Bronchial epithelial cell (primary cell): ENCODE measurements around the gene MCOLN3. TPM values are rescaled to one million over a fixed set of nuclear protein-coding genes. Genes with fewer than 3 reads are reported as not detected.
A peak's percentile ranks its signal among the peaks of the same experiment; 100 is the strongest.
"Not testable (repeated sequence)": the region's sequence is repeated elsewhere in the genome, so short reads cannot be mapped to it uniquely, and the experiment has no call there.

Experiments used
- DNase-seq: peaks from one replicate; pipeline ENCODE4 v3.0.0-alpha.2; 2010; ENCODE audit warnings: low read depth
- FAIRE-seq: peaks from 2 replicates; lab custom pipeline; 2011; peaks lifted over from hg19 to GRCh38; lab: Jason Lieb, UNC
- H3K27me3 ChIP-seq: 2 replicates; pipeline ENCODE4 v1.5.1; 2011; ENCODE audit warnings: low read length; ENCODE audit not compliant: control insufficient read depth, insufficient read depth
- H3K36me3 ChIP-seq: 2 replicates; pipeline ENCODE4 v1.5.1; 2011; ENCODE audit warnings: low read length; ENCODE audit not compliant: control insufficient read depth, insufficient read depth
- H3K4me3 ChIP-seq: 2 replicates; pipeline ENCODE4 v1.5.1; 2011; ENCODE audit warnings: mild to moderate bottlenecking, low read depth, low read length, control low read depth
- total RNA-seq: library from RNA; depleted of rRNA; stranded (reverse); fragments of >200 nt; gene quantifications from 2 replicates; pipeline ENCODE4 v1.2.1, GENCODE V29; 2014
- TF ChIP-seq, protein P1 (sequence below): IDR thresholded peaks from 2 replicates; pipeline ENCODE4 v1.5.1; 2011; ENCODE audit warnings: mild to moderate bottlenecking, moderate library complexity, low read length, control low read depth, inconsistent platforms; ENCODE audit not compliant: insufficient read depth, severe bottlenecking

MCOLN3 gene
- total RNA-seq, 1 donor from 2014 or later: 2.4 TPM

DNA sequence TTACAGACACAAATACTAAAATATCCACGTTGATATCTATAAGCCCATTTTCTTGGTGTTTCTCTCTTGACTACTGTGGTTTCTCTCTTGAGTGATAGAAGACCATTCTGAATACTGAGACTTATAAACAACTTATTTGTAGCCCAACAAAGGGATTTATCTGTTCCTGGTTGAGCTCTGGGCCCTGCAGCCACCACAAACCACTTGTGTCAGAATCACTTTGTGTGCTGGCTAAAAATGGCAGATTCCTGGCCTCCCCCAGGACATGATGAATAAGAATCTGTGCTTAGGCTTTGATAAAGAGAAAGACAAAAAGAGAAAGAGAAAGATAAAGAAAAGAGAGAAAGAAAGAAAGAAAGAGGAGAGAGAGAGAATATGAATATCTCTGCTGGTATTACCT, 32.5 kb downstream of the MCOLN3 start:
- Histone ChIP-seq H3K4me3 (no peak overlapping the region), H3K36me3 (no peaks in the 10 kb centered on the region), H3K27me3 (no peaks in the 10 kb centered on the region)
- TF ChIP-seq, protein P1, sequence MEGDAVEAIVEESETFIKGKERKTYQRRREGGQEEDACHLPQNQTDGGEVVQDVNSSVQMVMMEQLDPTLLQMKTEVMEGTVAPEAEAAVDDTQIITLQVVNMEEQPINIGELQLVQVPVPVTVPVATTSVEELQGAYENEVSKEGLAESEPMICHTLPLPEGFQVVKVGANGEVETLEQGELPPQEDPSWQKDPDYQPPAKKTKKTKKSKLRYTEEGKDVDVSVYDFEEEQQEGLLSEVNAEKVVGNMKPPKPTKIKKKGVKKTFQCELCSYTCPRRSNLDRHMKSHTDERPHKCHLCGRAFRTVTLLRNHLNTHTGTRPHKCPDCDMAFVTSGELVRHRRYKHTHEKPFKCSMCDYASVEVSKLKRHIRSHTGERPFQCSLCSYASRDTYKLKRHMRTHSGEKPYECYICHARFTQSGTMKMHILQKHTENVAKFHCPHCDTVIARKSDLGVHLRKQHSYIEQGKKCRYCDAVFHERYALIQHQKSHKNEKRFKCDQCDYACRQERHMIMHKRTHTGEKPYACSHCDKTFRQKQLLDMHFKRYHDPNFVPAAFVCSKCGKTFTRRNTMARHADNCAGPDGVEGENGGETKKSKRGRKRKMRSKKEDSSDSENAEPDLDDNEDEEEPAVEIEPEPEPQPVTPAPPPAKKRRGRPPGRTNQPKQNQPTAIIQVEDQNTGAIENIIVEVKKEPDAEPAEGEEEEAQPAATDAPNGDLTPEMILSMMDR: no peak
- no peak for FAIRE-seq
- DNase-seq: no peak

DNA sequence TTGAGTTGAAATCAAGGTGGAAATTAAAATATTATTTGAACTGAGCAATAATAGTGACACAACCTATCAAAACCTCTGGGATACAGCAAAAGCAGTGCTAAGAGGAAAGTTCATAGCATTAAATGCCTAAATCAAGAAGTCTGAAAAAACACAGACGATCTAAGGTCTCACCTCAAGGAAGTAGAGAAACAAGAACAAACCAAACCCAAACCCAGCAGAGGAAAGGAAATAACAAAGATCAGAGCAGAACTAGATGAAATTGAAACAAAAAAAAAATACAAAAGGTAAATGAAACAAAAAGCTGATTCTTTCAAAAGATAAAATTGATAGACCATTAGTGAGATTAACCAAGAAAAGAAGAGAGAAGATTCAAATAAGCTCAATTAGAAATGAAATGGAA, 42.7 kb downstream of the MCOLN3 start:
- not testable (repeated sequence) for FAIRE-seq, DNase-seq, H3K27me3 ChIP-seq

DNA sequence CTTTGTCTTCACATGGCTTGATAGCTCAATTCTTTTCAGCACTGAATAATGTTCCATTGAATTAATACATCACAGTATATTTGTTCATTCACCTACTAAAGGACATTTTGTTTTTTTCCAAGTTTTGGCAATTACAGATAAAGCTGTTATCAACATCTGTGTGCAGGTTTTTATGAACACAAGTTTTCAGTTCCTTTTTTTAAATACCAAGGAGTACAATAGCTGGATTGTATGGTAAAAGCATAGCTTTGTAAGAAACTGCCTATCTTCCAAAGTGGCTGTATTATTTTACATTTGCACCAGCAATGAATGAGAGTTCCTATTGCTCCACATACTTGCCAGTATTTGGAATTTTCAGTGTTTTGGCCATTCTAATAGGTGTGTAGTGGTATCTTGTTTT, 46.6 kb downstream of the MCOLN3 start:
- FAIRE-seq (no peak), DNase-seq (no peak)
- Histone ChIP-seq H3K4me3 (no peak overlapping the region), H3K27me3 (peaks cover 8% of the 10 kb centered on the region), H3K36me3 (no peaks in the 10 kb centered on the region)
- TF ChIP-seq, protein P1: no peak

More for the DNA sequence above, 42.7 kb downstream of the MCOLN3 start:
- H3K36me3 ChIP-seq, H3K4me3 ChIP-seq: not testable (repeated sequence)

DNA sequence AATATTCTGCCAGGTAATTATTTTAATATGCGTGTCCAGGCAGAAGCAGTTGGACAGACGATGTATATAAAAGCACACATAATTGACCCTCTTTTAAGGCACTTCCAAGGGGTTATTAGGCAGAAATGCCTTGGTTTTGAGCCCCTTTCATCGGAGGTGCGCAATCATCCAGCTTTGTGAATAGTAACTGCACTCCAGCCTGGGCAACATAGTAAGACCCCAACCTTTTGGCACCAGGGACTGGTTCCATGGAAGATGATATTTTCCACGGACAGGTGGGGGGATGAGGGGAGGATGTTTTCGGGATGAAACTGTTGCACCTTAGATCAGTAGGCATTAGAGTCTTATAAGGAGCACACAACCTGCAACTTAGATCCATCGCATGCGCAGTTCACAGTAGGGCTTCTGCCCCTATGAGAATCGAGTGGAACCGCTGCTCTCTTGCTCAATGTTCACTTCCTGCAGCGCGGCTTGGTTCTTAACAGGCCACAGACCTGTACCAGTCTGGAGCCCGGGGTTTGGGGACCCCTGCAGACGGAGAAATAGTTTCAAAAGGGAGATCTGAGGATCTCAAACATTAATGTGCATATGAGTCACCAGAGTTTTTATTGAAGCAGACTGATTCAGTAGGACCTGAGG, 49.5 kb downstream of the MCOLN3 start:
- TF ChIP-seq, protein P1: no peak
- H3K4me3 ChIP-seq: no peak overlapping the region
- no peak for FAIRE-seq
- no peaks in the 10 kb centered on the region for H3K36me3 ChIP-seq
- H3K27me3 ChIP-seq: peaks cover 8% of the 10 kb centered on the region
- DNase-seq: no peak

DNA sequence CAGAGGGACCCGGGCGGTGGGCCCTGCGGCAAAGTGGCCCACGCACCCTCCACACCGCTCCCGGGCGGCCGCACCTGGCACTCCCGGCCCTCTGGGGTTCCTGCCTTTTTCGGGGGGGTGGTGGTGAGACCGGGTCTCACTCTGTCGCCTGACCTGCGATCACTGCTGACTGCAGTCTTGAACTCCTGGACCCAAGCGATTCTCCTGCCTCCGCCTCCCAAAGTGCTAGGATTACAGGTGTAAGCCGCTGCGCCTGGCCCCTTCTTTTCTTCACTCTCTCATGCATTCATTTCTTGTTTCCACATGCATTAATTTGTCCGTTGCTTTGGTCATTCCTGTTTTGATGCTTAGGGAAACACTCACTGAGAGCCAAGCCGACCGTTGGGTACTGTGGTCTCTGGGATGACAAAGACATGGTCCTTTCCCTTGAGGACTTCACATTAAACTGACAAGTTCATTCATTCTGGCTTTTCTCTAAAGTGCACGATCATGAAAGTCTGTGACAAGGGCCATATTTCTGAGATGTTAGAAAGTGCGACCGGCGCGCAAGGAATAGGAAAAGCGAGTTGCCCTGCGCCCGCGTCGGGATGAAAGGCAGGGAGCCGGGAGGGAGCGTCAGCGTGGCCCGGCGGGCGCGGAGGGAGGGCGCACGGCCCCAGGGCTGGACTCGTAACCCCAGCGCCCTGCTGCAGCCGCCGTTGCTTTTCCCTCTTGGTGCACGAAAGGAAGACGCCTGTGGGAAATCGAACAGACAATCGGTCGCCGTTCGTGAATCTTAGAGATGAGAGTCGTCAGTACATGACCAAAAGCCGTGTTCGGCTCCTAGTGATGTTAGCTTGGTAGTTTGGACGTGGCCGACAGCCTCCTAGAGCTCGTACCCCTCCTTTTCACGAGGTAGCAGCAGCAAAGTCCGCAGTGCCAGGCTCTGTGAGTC, 50.4 kb downstream of the MCOLN3 start:
- H3K36me3 ChIP-seq: no peaks in the 10 kb centered on the region
- peaks cover 7% of the 10 kb centered on the region for H3K27me3 ChIP-seq
- peak; percentile 20 for DNase-seq
- no peak for FAIRE-seq
- TF ChIP-seq, protein P1: no peak
- H3K4me3 ChIP-seq: peak overlapping the region; percentile 44
